ENCODE results near the gene CYP26A1.

CYP26A1 gene

DNA sequence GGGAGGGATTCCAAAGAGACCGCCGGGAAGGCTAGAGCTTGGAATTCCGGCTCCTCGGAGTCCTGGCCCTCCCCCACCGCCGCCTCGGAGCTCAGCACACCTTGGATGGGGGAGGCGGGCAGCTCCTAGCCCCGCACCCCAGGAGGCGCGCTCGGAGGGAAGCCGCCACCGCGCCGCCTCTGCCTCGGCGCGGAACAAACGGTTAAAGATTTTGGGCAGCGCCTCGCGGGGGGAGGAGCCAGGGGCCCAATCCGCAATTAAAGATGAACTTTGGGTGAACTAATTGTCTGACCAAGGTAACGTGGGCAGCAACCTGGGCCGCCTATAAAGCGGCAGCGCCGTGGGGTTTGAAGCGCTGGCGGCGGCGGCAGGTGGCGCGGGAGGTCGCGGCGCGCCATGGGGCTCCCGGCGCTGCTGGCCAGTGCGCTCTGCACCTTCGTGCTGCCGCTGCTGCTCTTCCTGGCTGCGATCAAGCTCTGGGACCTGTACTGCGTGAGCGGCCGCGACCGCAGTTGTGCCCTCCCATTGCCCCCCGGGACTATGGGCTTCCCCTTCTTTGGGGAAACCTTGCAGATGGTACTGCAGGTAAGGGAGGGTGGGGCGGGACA lies at the start of gene CYP26A1:
Gene CYP26A1, plus strand, starts transcription at position 355 of the 608 bp plus-strand sequence. Its CDS starts 42 bp downstream, at position 397.
- DNase-seq (ENCODE audit: low read depth, low spot score): no peak

- DNase-seq (ENCODE audit: low read depth, low spot score): no peak
Observed at GRCh38 chr10:93026072-93026471, 47.6 kb upstream of the CYP26A1 start.

GRCh38 chr10:93027508-93027907 lies 46.2 kb upstream of the CYP26A1 start:
- DNase-seq (ENCODE audit: low read depth, low spot score): no peak

GRCh38 chr10:93028883-93029282 lies 44.8 kb upstream of the CYP26A1 start:
- DNase-seq (ENCODE audit: low read depth, low spot score): no peak

DNA sequence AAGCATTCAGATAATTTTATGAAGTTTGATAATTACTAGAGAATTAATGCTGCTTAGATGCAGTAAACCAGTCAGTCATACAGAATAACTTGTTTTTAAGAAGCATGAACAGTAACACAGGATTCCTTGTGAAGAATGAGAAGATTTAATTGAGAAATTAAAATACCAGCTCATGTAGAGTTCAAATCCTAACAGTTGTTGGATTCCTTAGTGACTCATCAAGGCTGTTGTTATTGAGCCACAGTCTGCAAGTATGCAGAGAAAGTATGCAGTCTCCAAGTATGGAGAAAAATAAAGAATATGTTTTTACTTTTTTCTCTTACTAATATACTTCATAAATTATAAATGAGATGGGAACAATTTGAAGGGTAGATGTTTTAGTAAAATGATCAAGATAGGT lies 43.3 kb upstream of the CYP26A1 start:
- DNase-seq (ENCODE audit: low read depth, low spot score): no peak

DNA sequence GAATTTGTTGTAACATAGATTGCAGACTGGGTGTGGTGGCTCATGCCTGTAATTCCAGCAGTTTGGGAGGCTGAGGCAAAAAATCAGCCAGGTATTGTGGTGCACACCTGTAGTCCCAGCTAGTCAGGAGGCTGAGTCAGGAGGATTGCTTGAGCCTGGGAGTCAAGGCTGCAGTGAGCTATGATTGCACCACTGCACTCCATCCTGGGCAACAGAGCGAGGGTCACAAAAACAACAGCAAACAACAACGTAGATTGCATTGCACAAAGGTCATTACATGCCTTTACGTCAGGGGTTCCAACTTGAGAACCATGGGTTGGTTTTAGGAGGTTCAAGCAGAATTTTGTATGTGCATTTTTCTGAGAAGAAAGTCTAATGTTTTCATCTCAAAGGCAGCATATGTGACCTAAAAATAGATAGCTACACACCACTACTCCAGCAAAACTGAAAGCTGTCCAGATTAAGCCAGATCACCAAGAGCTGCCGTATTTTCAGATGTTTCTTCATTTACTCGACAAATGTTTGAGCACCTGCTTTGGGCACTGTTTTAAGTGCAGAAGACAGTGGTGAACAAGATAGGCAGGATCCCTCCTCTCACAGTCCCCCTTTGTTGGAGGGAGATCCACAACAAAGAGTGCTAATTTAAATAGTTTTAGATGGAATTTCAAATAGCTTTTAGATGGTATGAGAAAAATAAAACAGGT lies 41.4 kb upstream of the CYP26A1 start:
- no peak for DNase-seq (ENCODE audit: low read depth, low spot score)

GRCh38 chr10:93032809-93033137 lies 40.9 kb upstream of the CYP26A1 start:
- no peak for DNase-seq (ENCODE audit: low read depth, low spot score)

DNA sequence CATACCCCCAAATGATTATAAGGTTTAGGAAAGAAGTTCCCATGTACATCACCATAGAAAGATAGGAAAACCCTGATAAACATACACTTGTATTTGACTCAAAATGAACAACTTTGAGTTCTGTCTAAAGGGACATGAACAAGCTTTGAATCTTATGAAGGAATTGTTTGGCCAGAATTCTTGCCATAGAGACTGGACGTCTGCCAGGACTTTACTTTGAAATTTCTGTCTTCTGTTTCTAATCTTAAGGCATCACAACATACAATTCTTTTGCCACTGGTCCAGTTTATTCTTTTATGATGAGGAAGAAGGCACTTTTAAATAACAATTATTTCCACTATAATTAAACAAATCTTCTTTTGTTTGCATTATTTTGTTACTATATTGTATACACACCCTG lies 39.3 kb upstream of the CYP26A1 start:
- DNase-seq (ENCODE audit: low read depth, low spot score): no peak

DNA sequence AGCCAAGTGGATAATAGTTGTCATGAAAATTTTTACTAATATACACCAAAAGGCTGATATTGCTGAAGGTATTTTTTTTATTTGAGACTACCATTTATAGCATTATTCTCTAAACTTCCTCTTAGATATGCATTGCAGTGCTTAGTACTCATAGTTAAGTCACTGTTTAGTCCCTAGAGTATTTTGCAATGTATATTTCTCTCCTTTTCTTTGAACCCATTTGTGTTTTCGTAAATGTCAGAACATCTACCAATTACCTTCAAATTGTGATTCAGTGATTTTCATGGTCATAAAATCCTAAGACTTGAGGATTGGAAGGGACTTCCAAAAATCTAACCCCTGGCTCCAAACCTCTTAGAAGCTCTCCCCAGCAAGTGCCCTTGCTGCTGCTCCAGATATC lies 34.6 kb upstream of the CYP26A1 start:
- no peak for DNase-seq (ENCODE audit: low read depth, low spot score)

DNA sequence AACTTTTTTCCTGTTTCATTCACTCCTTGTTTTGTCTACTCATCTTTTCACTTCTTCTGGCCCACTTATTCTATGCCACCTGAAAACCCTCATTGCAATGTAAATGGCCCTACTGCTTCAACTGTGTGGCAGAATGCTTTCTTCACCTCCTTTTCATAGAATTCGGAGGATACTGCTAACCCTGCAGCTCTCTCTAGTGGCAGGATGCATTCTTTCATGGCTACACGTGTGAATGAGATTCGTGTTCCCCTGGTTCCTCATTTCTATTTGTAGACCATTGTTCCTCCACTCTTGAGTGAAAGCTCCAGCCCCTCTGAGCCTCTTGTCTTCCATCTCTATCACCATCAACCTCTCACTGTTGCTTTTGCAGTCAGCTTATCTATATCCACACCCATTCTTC lies 34.0 kb upstream of the CYP26A1 start:
- no peak for DNase-seq (ENCODE audit: low read depth, low spot score)

- no peak for DNase-seq (ENCODE audit: low read depth, low spot score)
Observed at GRCh38 chr10:93054486-93054885, 19.2 kb upstream of the CYP26A1 start.

DNA sequence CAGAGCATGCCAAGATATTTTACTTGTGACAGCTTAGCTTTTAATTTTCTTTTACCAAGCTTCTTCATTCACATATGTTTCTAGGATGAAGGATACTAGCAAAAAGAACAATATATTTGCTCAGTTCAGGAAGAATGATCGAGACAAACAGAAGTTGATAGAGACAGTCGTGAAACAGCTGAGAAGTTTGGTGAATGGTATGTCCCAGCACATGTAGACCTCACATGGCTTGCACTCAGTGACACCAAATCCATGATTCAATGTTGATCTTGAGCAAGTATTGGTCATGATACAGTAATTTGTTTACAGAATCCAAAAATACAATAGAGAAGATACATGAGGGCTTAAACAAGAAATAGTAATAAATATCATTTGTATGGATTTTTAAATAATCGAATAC lies 15.6 kb upstream of the CYP26A1 start:
- DNase-seq (ENCODE audit: low read depth, low spot score): no peak

DNA sequence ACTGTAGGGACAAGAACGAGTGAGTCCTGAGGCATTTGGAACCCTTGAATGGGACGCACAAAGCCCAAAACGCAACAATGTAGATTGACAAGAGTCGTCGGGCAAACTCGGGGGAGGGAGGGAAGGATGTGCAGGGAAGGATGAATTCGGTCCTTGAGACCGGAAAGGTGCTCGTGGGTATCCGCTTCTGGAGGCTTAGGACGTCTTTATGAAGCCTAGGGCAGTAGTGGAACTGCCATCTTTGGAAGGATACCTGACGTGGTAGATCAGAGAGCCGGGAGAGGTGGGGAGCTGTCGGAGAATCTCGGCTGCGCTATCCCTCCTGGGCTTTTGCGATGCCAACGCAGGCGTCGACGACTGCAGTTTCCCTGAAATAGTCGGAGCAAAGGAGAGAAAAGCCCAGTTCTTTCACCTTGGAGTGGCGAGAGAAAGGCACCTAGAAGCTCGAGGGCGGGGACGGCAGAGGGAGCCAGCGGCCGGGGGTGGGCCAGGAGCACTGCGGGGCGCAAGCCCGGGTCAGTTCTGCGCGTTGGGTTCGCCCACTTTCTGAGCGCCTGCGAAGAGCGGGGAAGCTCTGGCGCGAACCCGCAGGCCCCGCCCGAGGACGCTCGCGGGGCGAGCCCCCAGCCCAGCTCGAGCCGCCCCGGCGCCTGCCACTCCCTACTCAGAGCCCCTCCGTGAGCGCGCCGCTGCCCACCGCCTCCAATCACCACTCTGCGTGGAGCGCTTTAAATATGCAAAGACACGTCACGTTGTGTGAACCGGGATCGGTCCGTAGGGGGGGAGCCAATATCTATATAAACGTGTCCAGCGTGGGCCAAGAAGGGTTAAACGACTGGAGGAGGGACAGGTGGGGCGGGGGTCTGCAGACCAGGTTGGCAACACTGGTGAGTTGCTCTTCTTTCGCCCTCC lies 13.5 kb upstream of the CYP26A1 start, which contains the start of gene CYP26C1:
Gene CYP26C1, plus strand, starts transcription at position 824 of the 912 bp plus-strand sequence. CDS start 466 bp downstream, outside the sequence.
- DNase-seq (ENCODE audit: low read depth, low spot score): no peak

GRCh38 chr10:93060887-93061593 lies 12.7 kb upstream of the CYP26A1 start:
- no peak for DNase-seq (ENCODE audit: low read depth, low spot score)

DNA sequence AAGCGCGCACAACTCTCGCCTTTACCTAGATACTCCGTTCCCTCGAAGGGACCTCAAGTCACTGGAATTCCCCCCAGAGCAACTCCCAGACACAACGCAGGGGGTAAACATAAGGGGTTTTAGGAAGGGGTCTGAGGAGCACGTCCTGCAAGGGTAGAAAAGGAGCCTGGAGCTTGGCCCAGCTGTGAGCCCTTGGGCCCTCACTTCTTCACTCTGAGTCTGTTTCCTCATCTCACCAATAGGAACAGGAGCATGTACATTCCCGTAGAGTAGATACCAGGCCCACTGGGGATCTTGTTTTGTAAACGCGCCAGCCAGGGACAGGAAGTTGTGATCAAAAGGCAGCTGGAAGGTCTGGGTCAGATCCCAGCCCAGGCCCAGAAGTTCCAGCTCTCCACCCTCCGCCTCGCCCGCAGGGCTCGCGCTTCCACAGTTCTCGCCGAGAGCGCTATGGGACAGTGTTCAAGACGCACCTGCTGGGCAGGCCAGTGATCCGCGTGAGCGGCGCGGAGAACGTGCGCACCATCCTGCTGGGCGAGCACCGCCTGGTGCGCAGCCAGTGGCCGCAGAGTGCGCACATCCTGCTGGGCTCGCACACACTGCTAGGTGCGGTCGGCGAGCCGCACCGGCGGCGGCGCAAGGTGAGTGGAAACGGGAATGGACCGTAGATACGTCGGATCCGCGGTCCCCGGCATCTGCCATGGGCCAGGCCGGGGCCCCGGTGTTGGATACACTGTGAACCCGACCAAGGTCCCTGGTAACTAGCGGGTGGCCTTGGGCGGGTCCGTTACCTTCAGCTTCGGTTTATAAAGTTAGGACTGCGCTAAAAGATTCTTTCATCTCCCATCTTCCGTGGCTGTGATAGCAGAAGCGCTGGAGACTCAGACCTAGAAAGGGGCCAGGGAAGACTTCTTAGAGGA lies 11.8 kb upstream of the CYP26A1 start:
- no peak for DNase-seq (ENCODE audit: low read depth, low spot score)

GRCh38 chr10:93062514-93063143 lies 11.1 kb upstream of the CYP26A1 start:
- DNase-seq (ENCODE audit: low read depth, low spot score): no peak

DNA sequence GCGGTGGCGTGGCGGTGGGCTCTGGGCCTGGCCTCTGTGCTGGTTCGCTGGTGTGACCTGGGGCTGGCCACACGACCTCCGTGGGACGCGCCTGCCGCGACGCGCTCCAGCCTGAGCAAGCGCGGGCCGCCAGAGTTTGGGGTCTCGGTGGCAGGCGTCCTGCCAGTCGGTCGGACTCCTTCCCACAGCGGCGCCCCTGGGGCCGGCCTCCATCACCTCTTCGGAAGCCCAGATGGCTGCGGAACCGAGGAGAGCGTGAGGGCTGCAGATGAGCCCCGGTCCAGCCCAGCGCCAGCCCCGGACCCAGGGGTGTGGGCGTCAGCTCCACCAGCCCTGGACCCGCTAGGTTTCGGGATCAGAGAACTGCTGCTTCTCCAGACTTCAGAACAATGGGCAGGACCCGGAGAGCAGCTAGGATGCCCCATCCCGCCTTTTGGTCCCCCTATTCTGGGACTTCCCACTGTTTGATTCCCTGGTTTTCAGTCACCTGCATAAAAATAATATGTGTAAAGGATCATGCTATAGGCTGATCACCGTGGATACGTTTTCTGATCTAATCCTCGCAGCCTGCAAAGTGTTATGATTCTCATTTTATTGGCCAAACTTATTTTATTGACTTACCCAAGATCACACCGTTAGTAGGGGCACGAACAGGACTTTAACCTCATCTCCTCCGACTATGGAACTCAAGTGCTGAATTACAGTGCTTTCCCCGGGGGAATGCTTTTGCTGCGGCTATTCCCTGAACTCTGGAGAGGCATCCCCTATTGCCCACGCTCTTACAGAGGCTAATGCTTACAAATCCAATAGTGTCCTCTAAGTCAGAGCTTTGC lies 10.3 kb upstream of the CYP26A1 start:
- DNase-seq (ENCODE audit: low read depth, low spot score): no peak

- no peak for DNase-seq (ENCODE audit: low read depth, low spot score)
Observed at GRCh38 chr10:93063977-93064660, 9.6 kb upstream of the CYP26A1 start.

Measured in activated naive CD8-positive, alpha-beta T cell treated with anti-CD3 and anti-CD28 coated beads, Interleukin-2, amount 50 U/mL, for 16 hours (primary cell).